ENCODE measurements around the gene PAK6. TPM values are rescaled to one million over a fixed set of nuclear protein-coding genes. Genes with fewer than 3 reads are reported as not detected.

Gene PAK6
- total RNA-seq, 4 donors from 2014 or later: 0.84 to 2.0 TPM; not detected in 2

GRCh38 chr15:40290545-40290917, 51.7 kb downstream of the PAK6 start:
- H3K27ac ChIP-seq: no peak overlapping the region
- peaks cover 0 to 35% of the 10 kb centered on the region in 2 donors for H3K27me3 ChIP-seq
- peak overlapping the region in 1 of 4 donors; percentile 48 for H3K4me3 ChIP-seq
- no peak for DNase-seq (ENCODE audit: low spot score in 2 of 2)
- H3K9me3 ChIP-seq: no peaks in the 10 kb centered on the region
- H3K4me1 ChIP-seq: peaks cover 0 to 18% (median 3%) of the 10 kb centered on the region in 4 donors
- TF ChIP-seq, protein P1, sequence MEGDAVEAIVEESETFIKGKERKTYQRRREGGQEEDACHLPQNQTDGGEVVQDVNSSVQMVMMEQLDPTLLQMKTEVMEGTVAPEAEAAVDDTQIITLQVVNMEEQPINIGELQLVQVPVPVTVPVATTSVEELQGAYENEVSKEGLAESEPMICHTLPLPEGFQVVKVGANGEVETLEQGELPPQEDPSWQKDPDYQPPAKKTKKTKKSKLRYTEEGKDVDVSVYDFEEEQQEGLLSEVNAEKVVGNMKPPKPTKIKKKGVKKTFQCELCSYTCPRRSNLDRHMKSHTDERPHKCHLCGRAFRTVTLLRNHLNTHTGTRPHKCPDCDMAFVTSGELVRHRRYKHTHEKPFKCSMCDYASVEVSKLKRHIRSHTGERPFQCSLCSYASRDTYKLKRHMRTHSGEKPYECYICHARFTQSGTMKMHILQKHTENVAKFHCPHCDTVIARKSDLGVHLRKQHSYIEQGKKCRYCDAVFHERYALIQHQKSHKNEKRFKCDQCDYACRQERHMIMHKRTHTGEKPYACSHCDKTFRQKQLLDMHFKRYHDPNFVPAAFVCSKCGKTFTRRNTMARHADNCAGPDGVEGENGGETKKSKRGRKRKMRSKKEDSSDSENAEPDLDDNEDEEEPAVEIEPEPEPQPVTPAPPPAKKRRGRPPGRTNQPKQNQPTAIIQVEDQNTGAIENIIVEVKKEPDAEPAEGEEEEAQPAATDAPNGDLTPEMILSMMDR (IDR thresholded peaks at IDR 0.05): no peak
- TF ChIP-seq EP300 (IDR thresholded peaks at IDR 0.05): no peak
- no peak for TF ChIP-seq POLR2A (IDR thresholded peaks at IDR 0.05)
- WGBS, 2 donors: 37 to 50% methylated on average over 8 to 12 of the region's 12 CpGs
- H3K36me3 ChIP-seq: no peaks in the 10 kb centered on the region

- 16 to 20% methylated on average over 23 to 53 of the region's 68 CpGs for WGBS, 2 donors
- peak overlapping the region in 2 of 4 donors; percentile 18 to 48 for H3K4me3 ChIP-seq
Measured at GRCh38 chr15:40290918-40291574, 52.2 kb downstream of the PAK6 start.

GRCh38 chr15:40292246-40292645, 53.4 kb downstream of the PAK6 start:
- H3K9me3 ChIP-seq: no peaks in the 10 kb centered on the region
- peaks cover 0 to 14% (median 3%) of the 10 kb centered on the region in 4 donors for H3K4me1 ChIP-seq
- TF ChIP-seq, protein P1 (IDR thresholded peaks at IDR 0.05): no peak
- TF ChIP-seq EP300 (IDR thresholded peaks at IDR 0.05): no peak
- no peak for TF ChIP-seq POLR2A (IDR thresholded peaks at IDR 0.05)
- DNase-seq (ENCODE audit: low spot score in 2 of 2): no peak
- H3K36me3 ChIP-seq: no peaks in the 10 kb centered on the region
- WGBS, 2 donors: 86 to 91% methylated on average over 3 of the region's 3 CpGs
- H3K27ac ChIP-seq: no peak overlapping the region
- H3K4me3 ChIP-seq: no peak overlapping the region
- H3K27me3 ChIP-seq: peaks cover 0 to 26% of the 10 kb centered on the region in 2 donors

More at GRCh38 chr15:40290918-40291574, 52.2 kb downstream of the PAK6 start:
- TF ChIP-seq POLR2A (IDR thresholded peaks at IDR 0.05) (no peak), EP300 (IDR thresholded peaks at IDR 0.05) (no peak)
- TF ChIP-seq, protein P1 (IDR thresholded peaks at IDR 0.05): no peak
- H3K4me1 ChIP-seq: peaks cover 0 to 14% (median 3%) of the 10 kb centered on the region in 4 donors
- no peaks in the 10 kb centered on the region for H3K36me3 ChIP-seq
- peaks cover 0 to 35% of the 10 kb centered on the region in 2 donors for H3K27me3 ChIP-seq
- H3K9me3 ChIP-seq: no peaks in the 10 kb centered on the region
- DNase-seq (ENCODE audit: low spot score in 2 of 2): no peak
- H3K27ac ChIP-seq: no peak overlapping the region

DNA sequence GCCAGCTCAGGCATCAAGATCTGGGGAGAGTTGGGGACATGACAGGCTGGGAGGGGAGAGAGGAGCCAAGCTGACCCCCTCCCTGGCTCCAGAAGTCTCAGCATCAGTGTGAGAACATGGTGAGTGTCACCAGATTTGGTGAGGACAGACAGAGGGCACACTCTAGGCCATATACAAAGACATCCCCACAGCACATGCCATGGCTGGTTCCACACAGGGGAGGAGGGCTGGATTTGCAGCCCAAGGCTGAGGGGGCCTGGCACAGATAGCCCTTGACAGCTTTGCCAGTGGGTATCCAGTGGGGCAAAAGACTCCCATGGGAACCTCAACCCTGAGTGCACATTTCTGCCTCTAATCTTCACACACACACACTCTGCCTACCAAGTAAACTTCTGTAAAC, 54.1 kb downstream of the PAK6 start:
- no peak overlapping the region for H3K4me3 ChIP-seq
- peaks cover 0 to 26% of the 10 kb centered on the region in 2 donors for H3K27me3 ChIP-seq
- H3K9me3 ChIP-seq: no peaks in the 10 kb centered on the region
- no peak overlapping the region for H3K27ac ChIP-seq
- no peak for DNase-seq (ENCODE audit: low spot score in 2 of 2)
- TF ChIP-seq, protein P1 (IDR thresholded peaks at IDR 0.05): no peak
- TF ChIP-seq EP300 (IDR thresholded peaks at IDR 0.05) (no peak), POLR2A (IDR thresholded peaks at IDR 0.05) (no peak)
- H3K4me1 ChIP-seq: peaks cover 0 to 14% (median 3%) of the 10 kb centered on the region in 4 donors
- no peaks in the 10 kb centered on the region for H3K36me3 ChIP-seq

All from tibial nerve (tissue), 4 donors.